LNCAP (cell line): ENCODE data around the gene TRIM10.

ENCODE experiments used
- CTCF ChIP-seq: fragments of 450-650 bp; IDR thresholded peaks from 2 replicates; pipeline ENCODE4 v1.5.1; 2017; ENCODE audit warnings: mild to moderate bottlenecking

Gene TRIM10

GRCh38 chr6:30129265-30130178 is 31.5 kb downstream of the TRIM10 start:
- no peak for TF ChIP-seq CTCF

- no peak for TF ChIP-seq CTCF
Observed at GRCh38 chr6:30127238-30128093, 33.5 kb downstream of the TRIM10 start.

- no peak for TF ChIP-seq CTCF
Observed at GRCh38 chr6:30122515-30122914, 38.5 kb downstream of the TRIM10 start.

GRCh38 chr6:30121446-30122366 is 39.3 kb downstream of the TRIM10 start:
- TF ChIP-seq CTCF = no peak

- peak; percentile 17; the same call in 1 of the 2 replicates for TF ChIP-seq CTCF
Observed at GRCh38 chr6:30116724-30117123, 44.3 kb downstream of the TRIM10 start.

- TF ChIP-seq CTCF = no peak
Observed at GRCh38 chr6:30113841-30114240, 47.2 kb downstream of the TRIM10 start.
